Stimulated activated CD8-positive, alpha-beta memory T cell treated with anti-CD3 and anti-CD28 coated beads, Interleukin-15, amount 100 ng/mL, for 48 hours (primary cell): ENCODE measurements around the gene RAPGEF6.
"Not testable (repeated sequence)": the region's sequence is repeated elsewhere in the genome, so short reads cannot be mapped to it uniquely, and the experiment has no call there.

Source experiments
- DNase-seq, 2 donors: peaks; one replicate each; pipeline ENCODE4 v3.0.0-alpha.2; 2020; ENCODE audit warnings: low read depth in 2 of 2

Gene RAPGEF6

GRCh38 chr5:131634996-131635683 is at the start of gene RAPGEF6:
TSS of gene RAPGEF6 (minus strand) at chr5:131635229. CDS start at chr5:131635030, 199 bp downstream.
- peak; percentile 94 to 95 for DNase-seq

GRCh38 chr5:131684595-131684994 is 49.6 kb upstream of the RAPGEF6 start:
- no peak for DNase-seq

- DNase-seq: no peak
Measured at GRCh38 chr5:131684051-131684450, 49.0 kb upstream of the RAPGEF6 start.

- no peak for DNase-seq
Measured at GRCh38 chr5:131682826-131683225, 47.8 kb upstream of the RAPGEF6 start.

GRCh38 chr5:131682175-131682574 is 47.1 kb upstream of the RAPGEF6 start:
- DNase-seq: no peak

GRCh38 chr5:131679911-131680310 is 44.9 kb upstream of the RAPGEF6 start:
- DNase-seq: no peak

- not testable (repeated sequence) for DNase-seq
Measured at GRCh38 chr5:131678273-131678672, 43.2 kb upstream of the RAPGEF6 start.

- DNase-seq: no peak
Measured at GRCh38 chr5:131677115-131677514, 42.1 kb upstream of the RAPGEF6 start.

- DNase-seq: no peak
Measured at GRCh38 chr5:131672776-131673175, 37.7 kb upstream of the RAPGEF6 start.

GRCh38 chr5:131671994-131672655 is 37.1 kb upstream of the RAPGEF6 start:
- DNase-seq: no peak

- no peak for DNase-seq
Measured at GRCh38 chr5:131671409-131671808, 36.4 kb upstream of the RAPGEF6 start.

GRCh38 chr5:131664929-131665328 is 29.9 kb upstream of the RAPGEF6 start:
- DNase-seq: no peak

- no peak for DNase-seq
Measured at GRCh38 chr5:131661933-131662332, 26.9 kb upstream of the RAPGEF6 start.

- no peak for DNase-seq
Measured at GRCh38 chr5:131659841-131660240, 24.8 kb upstream of the RAPGEF6 start.

GRCh38 chr5:131659290-131659689 is 24.3 kb upstream of the RAPGEF6 start:
- no peak for DNase-seq

GRCh38 chr5:131654776-131655175 is 19.7 kb upstream of the RAPGEF6 start:
- DNase-seq: no peak

GRCh38 chr5:131654309-131654708 is 19.3 kb upstream of the RAPGEF6 start:
- no peak for DNase-seq

- no peak for DNase-seq
Measured at GRCh38 chr5:131649161-131649560, 14.1 kb upstream of the RAPGEF6 start.

GRCh38 chr5:131647048-131647769 is 12.2 kb upstream of the RAPGEF6 start:
- DNase-seq: no peak

- DNase-seq: no peak
Measured at GRCh38 chr5:131644822-131645221, 9.8 kb upstream of the RAPGEF6 start.

- no peak for DNase-seq
Measured at GRCh38 chr5:131644370-131644769, 9.3 kb upstream of the RAPGEF6 start.

GRCh38 chr5:131641494-131641893 is 6.5 kb upstream of the RAPGEF6 start:
- DNase-seq: no peak
